Activated CD8-positive, alpha-beta memory T cell treated with anti-CD3 and anti-CD28 coated beads for 1 hour (primary cell): ENCODE measurements around the gene HSD17B2.
A peak's percentile ranks its signal among the peaks of the same experiment; 100 is the strongest.
"Not testable (repeated sequence)": the region's sequence is repeated elsewhere in the genome, so short reads cannot be mapped to it uniquely, and the experiment has no call there.

Experiments
- DNase-seq, 2 donors: peaks; one replicate each; pipeline ENCODE4 v3.0.0-alpha.2; 2020; ENCODE audit warnings: low read depth in 1 of 2; ENCODE audit errors: extremely low read depth in 1 of 2

HSD17B2 gene, protein sequence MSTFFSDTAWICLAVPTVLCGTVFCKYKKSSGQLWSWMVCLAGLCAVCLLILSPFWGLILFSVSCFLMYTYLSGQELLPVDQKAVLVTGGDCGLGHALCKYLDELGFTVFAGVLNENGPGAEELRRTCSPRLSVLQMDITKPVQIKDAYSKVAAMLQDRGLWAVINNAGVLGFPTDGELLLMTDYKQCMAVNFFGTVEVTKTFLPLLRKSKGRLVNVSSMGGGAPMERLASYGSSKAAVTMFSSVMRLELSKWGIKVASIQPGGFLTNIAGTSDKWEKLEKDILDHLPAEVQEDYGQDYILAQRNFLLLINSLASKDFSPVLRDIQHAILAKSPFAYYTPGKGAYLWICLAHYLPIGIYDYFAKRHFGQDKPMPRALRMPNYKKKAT

DNA sequence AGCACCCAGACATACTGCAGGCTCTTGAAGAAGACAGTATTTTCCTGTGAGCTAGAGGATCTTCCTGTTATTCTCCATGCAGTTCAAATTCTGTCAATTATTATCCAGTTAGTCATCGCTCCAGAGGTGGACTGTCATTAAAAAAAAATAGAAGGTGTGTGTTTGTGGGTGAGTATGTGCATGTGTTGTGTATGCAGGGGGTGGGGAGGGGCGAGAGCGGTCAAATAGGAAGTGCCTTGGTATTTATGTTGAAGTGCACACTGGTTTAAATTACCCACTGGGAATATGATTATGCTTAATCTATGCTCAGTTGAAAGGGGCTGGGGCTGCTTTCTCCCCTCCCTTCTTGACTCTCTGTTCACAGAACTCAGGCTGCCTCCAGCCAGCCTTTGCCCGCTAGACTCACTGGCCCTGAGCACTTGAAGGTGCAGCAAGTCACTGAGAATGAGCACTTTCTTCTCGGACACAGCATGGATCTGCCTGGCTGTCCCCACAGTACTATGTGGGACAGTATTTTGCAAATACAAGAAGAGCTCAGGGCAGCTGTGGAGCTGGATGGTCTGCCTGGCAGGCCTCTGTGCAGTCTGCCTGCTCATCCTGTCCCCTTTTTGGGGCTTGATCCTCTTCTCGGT, at the start of gene HSD17B2:
HSD17B2 (plus strand) TSS at position 273 of the 632 bp plus-strand sequence; CDS start at position 445, 172 bp downstream.
- no peak for DNase-seq

DNA sequence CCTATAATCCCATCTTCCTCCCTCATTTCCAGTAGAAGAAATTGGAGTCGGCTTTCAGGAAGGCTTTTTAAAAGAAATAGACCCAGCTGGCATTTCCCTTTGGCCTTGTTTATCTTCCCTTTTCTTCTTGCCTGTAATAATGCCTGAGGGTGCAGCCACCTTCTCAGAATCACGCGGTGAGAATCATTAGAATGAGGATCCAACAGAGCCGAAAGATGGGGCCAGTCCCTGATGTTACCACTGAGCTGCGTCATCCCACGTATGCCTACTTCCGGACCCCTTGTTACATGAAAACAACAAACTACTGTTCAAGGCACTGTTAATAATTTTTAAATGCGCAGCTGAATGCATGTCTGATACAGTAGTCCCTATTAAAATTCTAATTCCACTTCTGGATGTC, 47.9 kb upstream of the HSD17B2 start:
- no peak for DNase-seq

DNA sequence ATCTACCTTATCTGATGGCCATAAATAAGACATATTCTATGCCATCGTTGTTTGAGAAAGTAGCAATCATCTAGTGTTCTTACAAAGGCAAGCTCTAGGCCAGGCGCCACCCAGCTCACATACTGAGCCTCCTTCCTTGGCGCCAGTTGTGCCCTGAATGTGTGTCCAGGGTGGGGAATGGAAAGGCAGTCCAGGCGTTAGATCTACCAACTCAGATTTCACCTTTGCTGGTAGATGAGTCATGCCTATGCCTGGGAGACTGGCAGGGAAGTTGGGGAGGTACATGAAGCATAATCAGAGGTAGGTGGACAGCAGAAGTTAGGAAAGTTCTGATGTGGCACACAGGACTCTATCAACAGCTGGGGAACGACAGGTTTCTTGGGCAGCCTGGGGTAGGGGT, 47.3 kb upstream of the HSD17B2 start:
- no peak for DNase-seq

DNA sequence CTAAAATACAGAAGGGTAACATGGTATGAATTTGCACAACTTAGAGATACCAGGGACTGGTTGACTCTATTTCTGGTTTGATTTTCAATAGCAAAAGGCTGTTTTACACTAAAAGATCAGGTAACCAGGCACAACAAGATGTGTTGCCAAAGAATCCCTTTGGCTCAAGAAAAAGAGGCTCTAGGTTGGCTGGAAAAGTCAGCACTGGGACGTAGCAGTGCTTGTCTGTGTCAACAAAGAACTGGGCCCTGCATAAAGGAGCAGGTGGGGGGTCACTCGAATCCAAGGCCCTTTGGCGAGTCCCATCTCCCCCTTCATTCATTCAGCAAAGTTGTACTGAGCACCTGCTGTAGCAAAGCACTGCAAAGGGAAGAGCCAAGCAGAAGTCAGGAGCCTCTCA, 42.2 kb upstream of the HSD17B2 start:
- no peak for DNase-seq

DNA sequence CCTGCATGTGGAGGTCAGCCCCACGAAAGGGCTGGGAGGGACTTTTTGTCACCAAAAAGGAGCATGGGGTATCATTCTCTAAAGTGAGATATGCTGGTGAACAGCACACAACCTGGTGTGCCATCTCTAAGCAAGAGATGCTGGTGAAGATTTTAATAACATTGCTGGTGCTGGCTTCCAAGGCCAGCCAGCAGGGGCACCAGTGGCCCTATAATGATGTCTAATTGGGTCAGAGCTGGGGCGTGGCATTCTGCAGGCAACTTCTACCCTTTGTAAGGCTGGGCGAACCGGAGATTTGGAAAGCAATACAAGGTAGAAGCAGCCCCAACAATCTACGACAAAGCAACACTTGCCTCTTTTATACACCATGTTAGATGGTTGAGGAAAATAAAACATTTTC, 40.6 kb upstream of the HSD17B2 start:
- DNase-seq, result no peak

DNA sequence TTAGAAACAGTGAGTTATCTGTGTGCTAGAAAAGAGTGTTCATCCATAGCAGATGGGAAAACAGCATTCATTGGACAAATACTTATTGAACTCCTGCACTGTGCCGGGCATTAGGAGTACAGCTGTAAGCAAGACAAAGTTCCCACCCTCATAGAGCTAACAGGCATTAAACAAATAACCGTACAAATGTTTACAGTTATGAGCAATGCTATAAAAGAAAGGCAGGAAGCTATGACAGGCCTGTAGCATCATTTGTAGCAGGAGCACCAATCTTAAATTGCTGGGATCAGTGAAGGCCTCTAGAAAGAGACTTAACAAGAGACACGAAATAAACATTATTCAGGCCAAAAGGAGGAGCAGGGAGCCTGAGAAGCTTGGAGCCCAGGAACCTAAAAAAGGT, 39.4 kb upstream of the HSD17B2 start:
- DNase-seq, result no peak

DNA sequence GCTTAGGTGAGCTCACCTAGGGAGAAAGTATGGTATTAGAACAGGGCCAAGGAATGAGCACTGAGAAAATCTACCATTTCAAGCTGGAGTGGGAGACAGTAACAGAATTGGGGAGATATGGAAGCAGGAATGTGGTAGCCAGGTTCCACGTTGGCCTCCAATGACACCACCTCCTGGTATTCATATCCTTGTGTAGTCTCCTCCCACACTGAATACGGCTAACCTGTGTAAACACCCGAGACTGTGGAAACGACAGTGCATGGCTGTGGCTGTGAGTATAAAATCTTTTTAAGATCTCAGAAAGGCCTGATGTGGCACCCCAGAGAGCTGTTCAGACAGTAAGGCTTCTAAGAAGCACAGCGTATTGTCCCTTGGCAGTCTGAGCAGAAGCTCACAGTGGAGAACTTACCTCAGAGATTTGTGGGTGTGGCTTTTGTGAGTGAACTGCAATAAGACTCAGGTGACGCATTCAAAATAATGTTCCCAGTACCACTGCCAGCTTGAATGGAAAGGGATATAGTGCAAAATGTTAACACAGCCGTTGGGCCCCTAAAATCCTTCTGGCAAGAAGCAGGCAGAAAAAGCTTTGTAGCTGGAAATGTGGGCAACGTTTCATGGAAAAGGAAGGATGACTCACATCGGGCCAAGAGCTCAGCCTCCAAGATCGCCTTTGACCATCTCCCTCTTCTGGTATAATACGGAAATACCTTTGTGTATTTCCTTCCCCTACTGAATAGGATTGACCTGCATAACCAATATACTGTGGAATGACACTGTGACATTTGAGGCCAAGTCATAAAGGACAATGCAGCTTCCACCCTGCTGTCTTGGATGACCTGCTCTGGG, 38.2 kb upstream of the HSD17B2 start:
- no peak for DNase-seq

DNA sequence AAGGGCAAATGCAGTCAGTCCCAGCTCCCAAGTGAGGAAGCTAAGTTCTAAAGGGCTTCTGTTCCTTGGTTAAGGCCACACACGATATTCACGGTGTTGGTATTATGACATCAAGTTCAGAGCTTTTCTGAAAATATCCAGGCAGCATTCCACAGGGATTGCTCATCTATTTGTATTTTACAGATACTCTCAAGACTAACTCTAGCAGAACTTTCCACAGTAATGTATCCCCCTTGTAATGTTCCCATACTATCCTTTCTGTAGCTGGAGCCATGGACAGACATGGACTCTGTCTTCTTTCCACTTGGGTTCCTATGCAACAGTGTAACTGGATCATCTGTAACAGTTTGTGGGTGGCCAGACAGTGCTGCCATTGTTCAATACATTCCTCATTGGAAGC, 37.3 kb upstream of the HSD17B2 start:
- no peak for DNase-seq

DNA sequence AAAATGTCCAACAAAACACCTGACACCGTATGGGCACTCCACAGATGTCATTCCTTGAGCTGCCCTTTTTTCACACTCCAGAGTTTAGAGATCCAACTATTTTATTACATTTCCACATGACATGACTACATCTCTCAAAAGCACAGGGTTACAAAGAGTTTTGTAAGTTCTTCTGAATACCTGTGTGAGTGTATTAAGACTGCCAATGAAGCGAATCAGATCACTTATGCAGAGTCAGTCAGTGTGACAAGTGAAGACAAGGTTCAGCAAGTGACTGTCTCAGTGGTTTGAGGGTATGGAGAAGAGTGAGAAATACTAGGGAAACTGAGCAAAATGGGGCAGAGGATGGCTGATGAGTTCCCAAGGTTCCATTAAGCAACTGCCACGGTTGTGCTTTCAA, 32.2 kb upstream of the HSD17B2 start:
- DNase-seq, result no peak

DNA sequence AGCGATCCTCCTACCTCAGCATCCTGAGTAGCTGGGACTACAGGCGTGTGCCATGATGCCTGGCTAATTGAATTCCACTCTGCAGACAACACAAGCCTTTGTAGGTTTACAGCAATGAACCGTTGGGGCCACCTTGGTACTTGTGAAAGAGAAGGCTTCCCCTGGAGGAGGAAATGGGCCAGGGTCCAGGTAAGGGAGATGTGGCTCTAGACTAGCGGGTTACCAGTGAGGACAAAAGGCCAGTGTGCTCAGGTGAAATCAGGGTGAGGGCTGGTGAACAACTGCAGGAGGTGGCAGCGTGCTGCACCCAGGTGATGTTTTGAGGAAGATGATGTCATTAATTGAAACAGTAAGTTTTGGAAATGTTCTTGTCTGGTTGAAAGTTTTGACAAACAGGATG, 30.5 kb upstream of the HSD17B2 start:
- DNase-seq, result no peak

DNA sequence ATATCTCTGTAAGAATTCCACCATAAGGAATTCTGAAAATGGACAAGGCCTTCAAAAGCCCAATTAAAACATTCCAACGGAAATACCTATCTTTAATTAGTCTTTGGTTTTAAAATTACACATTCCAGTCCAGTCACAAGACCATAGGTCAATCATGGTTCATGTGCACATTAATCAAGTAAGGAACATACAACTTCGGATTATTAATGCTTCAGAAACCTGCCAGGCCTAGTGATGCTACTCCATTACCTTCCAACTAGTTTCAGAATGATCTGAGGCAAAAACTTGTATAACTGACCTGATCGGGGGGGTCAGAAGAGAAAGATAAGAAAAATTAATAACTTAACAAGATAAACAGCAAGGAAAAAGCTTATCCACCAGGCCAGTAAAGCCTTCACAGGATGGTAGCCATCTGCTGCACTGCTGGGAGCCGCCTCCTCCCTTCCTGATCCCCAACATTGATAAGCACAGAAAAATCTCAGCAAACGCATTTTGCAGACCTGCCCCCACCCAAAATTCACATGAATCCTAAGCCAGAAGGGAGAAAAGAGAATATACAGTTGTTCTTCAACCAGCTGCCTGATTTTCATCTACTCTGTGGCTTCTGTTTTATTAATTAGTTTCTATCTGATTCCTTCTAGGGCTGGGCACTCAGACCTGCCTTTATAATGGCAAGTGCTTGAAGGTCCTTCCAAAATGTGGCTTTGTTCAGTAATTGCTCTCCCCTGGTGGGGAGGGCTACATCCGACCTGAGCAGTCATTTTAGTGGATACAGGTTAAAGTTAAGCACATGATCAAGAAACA, 29.8 kb upstream of the HSD17B2 start:
- DNase-seq, result no peak

DNA sequence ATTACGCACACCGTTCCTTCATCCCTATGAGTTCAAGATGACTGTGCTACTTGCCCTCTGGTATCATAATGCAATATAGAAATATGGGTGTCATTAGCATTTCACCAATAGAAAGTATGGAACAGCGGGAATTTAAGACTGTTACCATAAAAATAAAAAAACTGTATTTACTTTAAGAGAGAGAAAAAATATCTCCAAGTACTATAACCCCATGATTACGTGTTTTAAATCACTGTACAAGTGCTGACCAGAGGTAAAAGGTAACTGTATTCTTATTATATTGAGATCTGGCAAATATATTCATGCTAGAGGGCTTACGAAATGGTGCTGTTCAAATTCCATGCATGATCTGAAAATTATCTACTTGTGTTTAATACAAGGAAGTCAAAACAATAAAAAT, 29.0 kb upstream of the HSD17B2 start:
- no peak for DNase-seq

DNA sequence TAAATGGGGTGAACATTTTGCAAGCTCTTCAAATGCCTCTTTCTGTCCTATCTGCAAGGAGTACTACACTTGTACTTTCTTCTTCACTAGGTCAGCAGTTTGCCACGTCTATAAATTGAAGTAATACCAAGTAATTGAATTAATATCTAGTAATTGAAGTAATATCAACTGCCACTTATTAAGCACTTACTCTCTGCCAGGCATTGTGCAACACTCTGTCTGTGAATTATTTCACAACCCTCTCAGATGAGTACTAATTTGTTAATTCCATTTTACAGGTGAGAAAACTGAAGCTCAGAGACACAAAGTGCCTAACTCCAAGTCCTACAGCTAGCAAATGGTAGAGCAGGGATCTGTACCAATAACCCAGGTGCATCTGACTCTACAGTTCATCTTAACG, 27.9 kb upstream of the HSD17B2 start:
- no peak for DNase-seq

DNA sequence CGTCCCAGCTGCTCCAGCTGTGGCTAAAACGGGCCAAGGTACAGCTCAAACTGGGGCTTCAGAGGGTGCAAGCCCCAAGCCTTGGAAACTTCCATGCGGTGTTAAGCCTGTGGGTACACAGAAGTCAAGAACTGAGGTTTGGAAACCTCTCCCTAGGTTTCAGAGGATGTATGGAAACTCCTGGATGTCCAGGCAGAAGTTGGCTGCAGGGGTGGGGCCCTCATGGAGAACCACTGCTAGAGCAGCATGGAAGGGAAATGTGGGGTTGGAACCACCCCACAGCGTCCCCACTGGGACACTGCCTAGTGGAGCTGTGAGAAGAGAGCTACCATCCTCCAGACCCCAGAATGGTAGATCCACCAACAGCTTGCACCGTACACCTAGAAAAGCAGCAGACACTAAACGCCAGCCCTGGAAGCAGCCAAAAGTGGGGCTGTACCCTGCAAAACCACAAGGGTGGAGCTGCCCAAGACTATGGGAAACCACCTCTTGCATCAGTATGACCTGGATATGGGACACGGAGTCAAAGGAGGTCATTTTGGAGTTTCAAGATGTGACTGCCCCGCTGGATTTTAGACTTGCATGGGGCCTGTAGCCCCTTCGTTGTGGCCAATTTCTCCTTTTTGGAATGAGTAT, 26.0 kb upstream of the HSD17B2 start:
- no peak for DNase-seq

DNA sequence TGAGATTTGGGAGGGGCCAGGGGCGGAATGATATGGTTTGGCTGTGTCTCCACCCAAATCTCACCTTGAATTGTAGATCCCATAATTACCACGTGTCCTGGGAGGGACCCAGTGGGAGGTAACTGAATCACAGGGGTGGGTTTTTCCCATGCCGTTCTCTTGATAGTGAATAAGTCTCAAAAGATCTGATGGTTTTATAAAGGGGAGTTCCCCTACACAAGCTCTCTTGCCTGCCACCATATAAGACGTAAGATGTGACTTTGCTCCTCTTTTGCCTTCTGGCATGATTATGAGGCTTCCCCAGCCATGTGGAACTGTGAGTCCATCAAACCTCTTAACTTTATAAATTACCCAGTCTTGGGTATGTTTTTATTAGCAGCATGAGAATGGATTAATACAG, 25.3 kb upstream of the HSD17B2 start:
- DNase-seq, result not testable (repeated sequence)

DNA sequence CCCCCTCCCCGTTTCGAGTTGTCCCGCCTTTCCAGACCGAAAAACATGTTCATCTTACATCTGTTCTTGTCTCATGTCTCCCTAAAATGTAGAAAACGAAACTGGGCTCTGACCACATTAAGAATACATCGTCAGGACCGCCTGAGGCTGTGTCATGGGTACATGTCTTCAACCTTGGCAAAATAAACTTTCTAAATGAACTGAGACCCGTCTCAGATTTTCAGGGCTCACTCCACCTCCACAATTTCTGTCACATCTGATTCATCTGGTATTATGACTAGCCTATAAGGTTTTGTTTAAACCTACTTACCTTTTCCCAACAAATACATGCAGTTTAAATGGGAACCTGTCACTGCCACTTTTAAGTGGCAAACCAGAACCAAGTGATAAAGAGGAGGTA, 24.4 kb upstream of the HSD17B2 start:
- no peak for DNase-seq

DNA sequence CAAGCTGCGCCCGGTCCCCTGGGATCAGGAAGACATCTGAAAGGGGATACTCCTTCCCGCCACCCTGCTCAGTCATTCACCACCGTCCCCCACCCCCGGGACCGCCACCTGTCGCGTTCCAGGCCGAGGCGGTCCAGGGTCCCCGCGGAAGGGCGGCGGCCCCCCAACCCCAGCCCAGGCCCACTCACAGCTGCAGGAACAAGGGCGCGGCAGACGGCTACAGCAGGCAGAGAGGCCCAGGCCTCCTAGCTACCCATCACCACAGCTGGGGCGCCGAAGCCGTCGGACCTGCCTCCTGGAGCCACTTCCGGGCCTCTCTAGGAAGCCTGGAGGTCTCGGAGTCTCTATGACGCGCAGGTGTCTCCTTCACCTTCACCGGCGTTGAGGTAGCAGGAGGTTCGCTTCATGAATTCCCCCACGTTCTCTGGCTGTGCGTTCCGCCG, 23.8 kb upstream of the HSD17B2 start, which contains the start of gene SDR42E1:
SDR42E1 (minus strand) TSS at position 272 of the 443 bp plus-strand sequence. CDS start 10,612 bp downstream, outside the sequence.
- DNase-seq, result peak; percentile 27 to 47

DNA sequence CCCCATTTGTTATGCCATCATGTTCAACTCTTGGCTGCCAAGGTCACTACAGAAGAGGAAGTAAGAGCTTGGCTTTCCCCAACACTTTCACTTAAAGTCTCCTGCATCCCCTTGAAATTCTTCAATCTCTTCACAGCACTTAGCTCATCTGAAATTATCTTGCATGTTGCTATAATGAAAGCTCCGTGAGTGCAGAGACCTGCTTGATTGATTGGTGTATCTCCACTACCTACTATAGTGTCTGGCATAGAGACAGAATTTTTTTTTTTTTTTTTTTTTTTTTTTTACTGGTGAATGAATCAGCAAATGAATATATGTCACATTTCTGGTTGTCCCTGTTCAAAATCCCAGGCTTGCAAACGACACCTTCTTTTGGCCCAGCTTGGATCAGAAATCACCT, 21.9 kb upstream of the HSD17B2 start:
- no peak for DNase-seq

DNA sequence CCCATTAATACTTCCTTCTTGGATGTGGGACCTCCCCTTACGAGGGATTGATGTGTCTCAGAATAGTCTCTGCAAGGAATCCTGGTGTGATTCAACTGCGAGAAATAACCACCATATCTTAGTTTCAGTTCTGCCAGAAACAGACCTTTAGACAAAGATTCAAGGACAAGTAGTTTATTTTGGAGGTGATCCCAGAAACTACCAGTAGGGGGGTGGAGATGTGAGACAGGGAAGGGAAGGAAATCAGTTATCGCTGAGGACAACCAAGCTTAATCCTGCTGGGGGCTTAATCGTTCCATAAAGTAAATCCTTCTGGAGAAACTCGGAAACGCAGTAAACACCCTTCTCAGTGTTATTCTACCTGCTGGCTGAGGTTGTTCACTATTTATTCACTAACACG, 18.8 kb upstream of the HSD17B2 start:
- no peak for DNase-seq

DNA sequence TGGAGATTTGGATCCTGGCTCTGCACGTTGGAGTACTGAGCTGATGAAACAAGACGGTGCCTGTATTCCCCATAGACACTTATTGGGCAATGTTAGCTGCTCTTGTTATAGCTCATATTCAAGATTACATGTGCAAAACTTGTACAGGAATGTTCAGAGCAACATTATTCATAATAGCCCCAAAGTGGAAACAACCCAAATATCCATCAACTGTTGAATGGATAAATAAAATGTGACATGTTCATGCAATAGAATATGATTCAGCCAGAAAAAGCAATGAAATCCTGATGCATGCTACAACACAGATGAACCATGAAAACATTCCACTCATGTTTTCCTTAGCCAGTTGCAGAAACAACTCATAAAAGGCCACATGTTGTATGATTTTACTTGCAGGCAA, 18.1 kb upstream of the HSD17B2 start:
- DNase-seq, result no peak
